ENCODE data around the gene MAPK14. TPM values are rescaled to one million over a fixed set of nuclear protein-coding genes. Genes with fewer than 3 reads are reported as not detected.
"Not testable (repeated sequence)": the region's sequence is repeated elsewhere in the genome, so short reads cannot be mapped to it uniquely, and the experiment has no call there.

The MAPK14 gene
- total and polyA plus RNA-seq, 2 donors (not counting 3 experiments of a cell fraction or from before 2014, with no cell fraction given) = 33.3 to 54.1 TPM

- Histone ChIP-seq H3K9me3 (replicated peaks; ENCODE audit: control insufficient read depth, insufficient read depth, low read length) (no peaks in the 10 kb centered on the region), H4K20me1 (replicated peaks; ENCODE audit: control insufficient read depth, extremely low read depth, insufficient read depth, low read length) (peaks cover 2% of the 10 kb centered on the region), H3K27me3 (ENCODE audit: control insufficient read depth in 2 of 2, insufficient read depth in 2 of 2, low read length in 2 of 2) (peaks cover 2 to 4% of the 10 kb centered on the region in 2 experiments), H3K9me1 (replicated peaks; ENCODE audit: control insufficient read depth, extremely low read depth, insufficient read depth, low read length) (no peaks in the 10 kb centered on the region), H3K36me3 (ENCODE audit: control insufficient read depth in 2 of 2, extremely low read depth in 1 of 2, insufficient read depth in 2 of 2, low read length in 2 of 2) (no peaks in the 10 kb centered on the region), H3K4me3 (replicated peaks in 1 of 3; ENCODE audit: insufficient read depth in 1 of 3, low read depth in 1 of 3, low read length in 3 of 3) (no peak overlapping the region), H3K4me1 (ENCODE audit: control insufficient read depth, extremely low read depth, insufficient read depth, low read length) (no peaks in the 10 kb centered on the region), H3K9ac (replicated peaks; ENCODE audit: extremely low read depth, insufficient read depth, low read length) (no peak overlapping the region), H3K4me2 (ENCODE audit: insufficient read depth, low read length) (no peak overlapping the region), H3K27ac (ENCODE audit: insufficient read depth, low read depth, low read length) (no peak overlapping the region), H3K79me2 (ENCODE audit: control insufficient read depth, insufficient read depth, low read length) (no peaks in the 10 kb centered on the region), H2AFZ (ENCODE audit: low read depth, low read length) (no peak overlapping the region)
- no peak for DNase-seq (ENCODE audit: low read depth, low spot score)
- dilution Hi-C loops (cut with MboI; ENCODE audit: extremely low pct_ligation_motif_present, low sequenced_read_pairs) = no loop called here
- BruUV-seq (replicated peaks) = no TSS peak
- POLR2A ChIA-PET = interaction anchor here (0.6 to 0.7 kb wide), 2 partner anchors 12 to 504 kb away, joined by 3 read pairs; no protein-coding TSS in a partner anchor
- no peak for TF ChIP-seq FOS (IDR thresholded peaks at IDR 0.05; ENCODE audit: borderline replicate concordance, insufficient read depth, low read length)
- TF ChIP-seq POLR2A (IDR thresholded peaks at IDR 0.05; ENCODE audit: low read depth, low read length) = no peak
- no peak for TF ChIP-seq CTCF (IDR thresholded peaks at IDR 0.05; ENCODE audit: extremely low read depth in 1 of 2, insufficient read depth in 1 of 2, low read depth in 1 of 2, low read length in 2 of 2)
- no peak for TF ChIP-seq MYC (IDR thresholded peaks at IDR 0.05; ENCODE audit: low read depth, low read length)
- TF ChIP-seq EZH2 (IDR thresholded peaks at IDR 0.05; ENCODE audit: borderline replicate concordance, low read depth, low read length, severe bottlenecking) = no peak
- no peak for TF ChIP-seq GATA2 (IDR thresholded peaks at IDR 0.05; ENCODE audit: insufficient read depth, insufficient read length, low read depth, low read length)
- no peak for TF ChIP-seq MAX (IDR thresholded peaks at IDR 0.05; ENCODE audit: insufficient read depth, insufficient read length)
- TF ChIP-seq POLR2AphosphoS5 (IDR thresholded peaks at IDR 0.05; ENCODE audit: insufficient read depth, low read depth, low read length) = no peak
- no peak for TF ChIP-seq JUN (IDR thresholded peaks at IDR 0.05; ENCODE audit: borderline replicate concordance, insufficient read depth, insufficient read length, low read depth)
- no peak for FAIRE-seq
- intact Hi-C loops (cut with micrococcal nuclease) = no loop called here
- CTCF ChIA-PET = no interaction called here
These were observed 42.9 kb upstream of the MAPK14 start for GRCh38 chr6:35984701-35985100.

GRCh38 chr6:35988047-35988446, 39.6 kb upstream of the MAPK14 start:
- H3K79me2 ChIP-seq (ENCODE audit: control insufficient read depth, insufficient read depth, low read length); dilution Hi-C loops (cut with MboI; ENCODE audit: extremely low pct_ligation_motif_present, low sequenced_read_pairs); H3K4me3 ChIP-seq (replicated peaks in 1 of 3; ENCODE audit: insufficient read depth in 1 of 3, low read depth in 1 of 3, low read length in 3 of 3); H3K4me1 ChIP-seq (ENCODE audit: control insufficient read depth, extremely low read depth, insufficient read depth, low read length); H3K36me3 ChIP-seq (ENCODE audit: control insufficient read depth in 2 of 2, extremely low read depth in 1 of 2, insufficient read depth in 2 of 2, low read length in 2 of 2); H3K9me3 ChIP-seq (replicated peaks; ENCODE audit: control insufficient read depth, insufficient read depth, low read length); H4K20me1 ChIP-seq (replicated peaks; ENCODE audit: control insufficient read depth, extremely low read depth, insufficient read depth, low read length); H3K9me1 ChIP-seq (replicated peaks; ENCODE audit: control insufficient read depth, extremely low read depth, insufficient read depth, low read length); BruUV-seq (replicated peaks); POLR2A ChIA-PET; H2AFZ ChIP-seq (ENCODE audit: low read depth, low read length); DNase-seq (ENCODE audit: low read depth, low spot score); H3K4me2 ChIP-seq (ENCODE audit: insufficient read depth, low read length); intact Hi-C loops (cut with micrococcal nuclease); H3K9ac ChIP-seq (replicated peaks; ENCODE audit: extremely low read depth, insufficient read depth, low read length); H3K27me3 ChIP-seq (ENCODE audit: control insufficient read depth in 2 of 2, insufficient read depth in 2 of 2, low read length in 2 of 2); H3K27ac ChIP-seq (ENCODE audit: insufficient read depth, low read depth, low read length); FAIRE-seq: not testable (repeated sequence)
- CTCF ChIA-PET = interaction anchor here (0.6 to 1.1 kb wide), 3 partner anchors 39 to 317 kb away, joined by 3 to 4 read pairs (median 3); partner anchors contain the start of gene MAPK14
